Kasumi-1 (cell line): Measurements from ENCODE around the gene FASN.
"Not testable (repeated sequence)": the region's sequence is repeated elsewhere in the genome, so short reads cannot be mapped to it uniquely, and the experiment has no call there.

ENCODE experiments used
- DNase-seq, 2 experiments: peaks; one replicate each; lab custom pipeline; 2025; lab: John Stamatoyannopoulos, UW

FASN gene

GRCh38 chr17:82098169-82098938, at the start of gene FASN:
Gene FASN, minus strand, starts transcription at chr17:82098236. Its CDS starts 1,791 bp downstream, at chr17:82096445.
- DNase-seq = peak; percentile 93 to 94

- no peak for DNase-seq
Observed at GRCh38 chr17:82146663-82147654, 48.9 kb upstream of the FASN start.

- no peak for DNase-seq
Observed at GRCh38 chr17:82145550-82146155, 47.6 kb upstream of the FASN start.

- no peak for DNase-seq
Observed at GRCh38 chr17:82143333-82143732, 45.3 kb upstream of the FASN start.

GRCh38 chr17:82139961-82140360, 41.9 kb upstream of the FASN start:
- not testable (repeated sequence) for DNase-seq

GRCh38 chr17:82138511-82138992, 40.5 kb upstream of the FASN start:
- no peak for DNase-seq

- no peak for DNase-seq
Observed at GRCh38 chr17:82134101-82134500, 36.1 kb upstream of the FASN start.

- DNase-seq = not testable (repeated sequence)
Observed at GRCh38 chr17:82133166-82133953, 35.3 kb upstream of the FASN start.

- DNase-seq = no peak
Observed at GRCh38 chr17:82129095-82129494, 31.1 kb upstream of the FASN start.

- no peak for DNase-seq
Observed at GRCh38 chr17:82128287-82128686, 30.3 kb upstream of the FASN start.

GRCh38 chr17:82127704-82128103, 29.7 kb upstream of the FASN start:
- DNase-seq = no peak

GRCh38 chr17:82127315-82127595, 29.2 kb upstream of the FASN start:
- no peak for DNase-seq

- no peak for DNase-seq
Observed at GRCh38 chr17:82126556-82127314, 28.7 kb upstream of the FASN start.

- DNase-seq = no peak
Observed at GRCh38 chr17:82124101-82124500, 26.1 kb upstream of the FASN start.

- no peak for DNase-seq
Observed at GRCh38 chr17:82121660-82122629, 23.9 kb upstream of the FASN start.

- DNase-seq = no peak
Observed at GRCh38 chr17:82121246-82121645, 23.2 kb upstream of the FASN start.

- DNase-seq = no peak
Observed at GRCh38 chr17:82120148-82120547, 22.1 kb upstream of the FASN start.

GRCh38 chr17:82118815-82119380, 20.9 kb upstream of the FASN start:
- no peak for DNase-seq

GRCh38 chr17:82118168-82118814, 20.3 kb upstream of the FASN start:
- DNase-seq = no peak
